HEK293T (cell line): ENCODE results near the gene ARFGEF3.

Source experiments
- FOXA1 ChIP-seq: fragments of 450-650 bp; IDR thresholded peaks from 2 replicates; pipeline ENCODE4 v1.6.1; 2016; ENCODE audit warnings: mild to moderate bottlenecking
- SUZ12 ChIP-seq: fragments of 450-650 bp; IDR thresholded peaks from 2 replicates; pipeline ENCODE4 v1.6.1; 2016; ENCODE audit warnings: mild to moderate bottlenecking

DNA sequence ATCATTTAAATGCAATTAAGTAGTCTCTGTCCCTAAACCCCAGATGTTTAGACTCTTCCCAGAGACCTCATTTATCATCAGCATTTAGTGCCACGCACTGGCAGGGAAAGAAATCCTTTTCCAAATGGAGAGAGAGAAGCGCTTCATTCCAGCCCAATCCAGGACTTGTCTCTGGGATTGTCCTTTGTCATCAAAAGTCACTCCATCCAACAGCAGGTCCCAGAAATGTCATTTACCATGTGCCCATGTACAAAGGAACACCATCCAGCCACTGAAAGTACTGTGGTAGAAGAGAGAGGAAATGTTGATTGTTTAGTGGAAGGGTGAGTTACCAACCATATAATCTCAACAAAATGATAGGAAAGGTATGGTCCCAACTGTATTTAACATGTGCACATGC, 149.1 kb downstream of the ARFGEF3 start:
- TF ChIP-seq SUZ12 = no peak
- no peak for TF ChIP-seq FOXA1
